Osteocyte (in vitro differentiated cells): ENCODE results near the gene RPS4Y1. TPM values are rescaled to one million over a fixed set of nuclear protein-coding genes. Genes with fewer than 3 reads are reported as not detected.
"Not testable (repeated sequence)": the region's sequence is repeated elsewhere in the genome, so short reads cannot be mapped to it uniquely, and the experiment has no call there.

Experiments used
- DNase-seq: peaks from one replicate; pipeline ENCODE4 v3.0.0; 2021; ENCODE audit warnings: mixed read lengths; ENCODE audit not compliant: unreplicated experiment; ENCODE audit errors: extremely low spot score
- H3K27ac Mint-ChIP-seq: one replicate; pipeline ENCODE4 v1.8.0; 2021; ENCODE audit warnings: mild to moderate bottlenecking, mixed read lengths; ENCODE audit not compliant: unreplicated experiment
- H3K27me3 Mint-ChIP-seq: one replicate; pipeline ENCODE4 v1.8.0; 2021; ENCODE audit warnings: mixed read lengths; ENCODE audit not compliant: unreplicated experiment
- H3K36me3 Mint-ChIP-seq: one replicate; pipeline ENCODE4 v1.8.0; 2021; ENCODE audit warnings: mixed read lengths; ENCODE audit not compliant: unreplicated experiment
- H3K4me1 Mint-ChIP-seq: one replicate; pipeline ENCODE4 v1.8.0; 2021; ENCODE audit warnings: mixed read lengths; ENCODE audit not compliant: unreplicated experiment
- H3K4me3 Mint-ChIP-seq: one replicate; pipeline ENCODE4 v1.8.0; 2021; ENCODE audit warnings: mild to moderate bottlenecking, moderate library complexity, mixed read lengths; ENCODE audit not compliant: unreplicated experiment
- H3K9me3 Mint-ChIP-seq: one replicate; pipeline ENCODE4 v1.8.0; 2021; ENCODE audit warnings: mixed read lengths; ENCODE audit not compliant: unreplicated experiment
- total RNA-seq: library from RNA; stranded (reverse); gene quantifications from 2 replicates; pipeline ENCODE4 v1.2.1, GENCODE V29; 2021
- TF ChIP-seq, protein P1 (sequence below): fragments of 200-600 bp; sonication (generic); IDR thresholded peaks from 2 replicates; pipeline ENCODE4 v1.5.0; 2021; ENCODE audit warnings: antibody characterized with exemption, mild to moderate bottlenecking, moderate library complexity

Gene RPS4Y1
- total RNA-seq, 1 donor from 2014 or later = not detected

DNA sequence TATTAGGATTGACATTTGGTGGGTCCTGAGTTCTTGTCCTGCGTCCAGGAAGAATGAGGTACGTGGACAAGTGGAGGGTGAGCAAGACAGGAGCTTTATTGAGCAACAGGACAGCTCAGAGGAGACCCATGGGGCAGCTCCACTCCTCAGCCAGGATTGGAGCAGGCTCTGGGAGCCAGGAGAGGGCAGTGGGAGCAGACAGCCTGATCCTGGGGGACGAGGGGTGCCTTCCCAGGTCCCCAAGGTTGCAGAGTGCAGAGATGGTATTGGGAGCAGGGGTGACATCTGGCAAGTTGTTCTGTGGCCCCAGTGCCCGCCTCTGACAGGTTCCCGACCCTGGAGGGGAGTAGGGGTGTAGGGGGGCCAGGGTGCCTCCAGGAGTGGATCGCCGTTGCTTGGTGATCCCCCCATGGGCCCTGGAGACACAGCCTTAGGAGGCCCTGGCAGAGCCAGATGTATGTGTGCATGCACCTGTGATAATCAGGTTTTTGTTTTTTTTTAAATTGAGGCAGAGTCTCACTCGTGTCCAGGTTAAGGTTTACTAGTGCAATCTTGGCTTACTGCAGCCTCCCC, 26.7 kb downstream of the RPS4Y1 start:
- no peak for DNase-seq
- Mint-ChIP-seq H3K27me3 (no peaks in the 10 kb centered on the region), H3K4me3 (no peak overlapping the region), H3K4me1 (no peaks in the 10 kb centered on the region), H3K36me3 (no peaks in the 10 kb centered on the region), H3K9me3 (no peaks in the 10 kb centered on the region), H3K27ac (no peak overlapping the region)
- TF ChIP-seq, protein P1, sequence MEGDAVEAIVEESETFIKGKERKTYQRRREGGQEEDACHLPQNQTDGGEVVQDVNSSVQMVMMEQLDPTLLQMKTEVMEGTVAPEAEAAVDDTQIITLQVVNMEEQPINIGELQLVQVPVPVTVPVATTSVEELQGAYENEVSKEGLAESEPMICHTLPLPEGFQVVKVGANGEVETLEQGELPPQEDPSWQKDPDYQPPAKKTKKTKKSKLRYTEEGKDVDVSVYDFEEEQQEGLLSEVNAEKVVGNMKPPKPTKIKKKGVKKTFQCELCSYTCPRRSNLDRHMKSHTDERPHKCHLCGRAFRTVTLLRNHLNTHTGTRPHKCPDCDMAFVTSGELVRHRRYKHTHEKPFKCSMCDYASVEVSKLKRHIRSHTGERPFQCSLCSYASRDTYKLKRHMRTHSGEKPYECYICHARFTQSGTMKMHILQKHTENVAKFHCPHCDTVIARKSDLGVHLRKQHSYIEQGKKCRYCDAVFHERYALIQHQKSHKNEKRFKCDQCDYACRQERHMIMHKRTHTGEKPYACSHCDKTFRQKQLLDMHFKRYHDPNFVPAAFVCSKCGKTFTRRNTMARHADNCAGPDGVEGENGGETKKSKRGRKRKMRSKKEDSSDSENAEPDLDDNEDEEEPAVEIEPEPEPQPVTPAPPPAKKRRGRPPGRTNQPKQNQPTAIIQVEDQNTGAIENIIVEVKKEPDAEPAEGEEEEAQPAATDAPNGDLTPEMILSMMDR = no peak

DNA sequence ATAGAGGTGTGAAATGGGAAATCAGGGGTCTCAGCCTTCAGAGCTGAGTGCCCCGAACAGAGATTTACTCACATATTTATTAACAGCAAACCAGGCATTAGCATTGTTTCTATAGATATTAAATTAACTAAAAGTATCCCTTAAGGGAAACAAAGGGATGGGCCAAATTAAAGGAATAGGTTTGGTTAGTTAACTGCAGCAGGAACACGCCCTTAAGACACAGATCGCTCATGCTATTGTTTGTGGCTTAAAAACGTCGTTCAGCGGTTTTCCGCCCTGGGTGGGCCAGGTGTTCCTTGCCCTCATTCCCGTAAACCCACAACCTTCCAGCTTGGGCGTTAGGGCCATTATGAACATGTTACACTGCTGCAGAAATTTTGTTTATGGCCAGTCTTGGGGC, 30.8 kb downstream of the RPS4Y1 start:
- H3K27me3 Mint-ChIP-seq, H3K36me3 Mint-ChIP-seq, H3K4me3 Mint-ChIP-seq, DNase-seq, H3K4me1 Mint-ChIP-seq, H3K27ac Mint-ChIP-seq, H3K9me3 Mint-ChIP-seq: not testable (repeated sequence)

- no peak overlapping the region for H3K4me3 Mint-ChIP-seq
- H3K27ac Mint-ChIP-seq = no peak overlapping the region
These were observed 32.8 kb downstream of the RPS4Y1 start for GRCh38 chrY:2874211-2874610.

GRCh38 chrY:2883561-2883960, 42.2 kb downstream of the RPS4Y1 start:
- no peak for DNase-seq
- Mint-ChIP-seq H3K4me3 (no peak overlapping the region), H3K27me3 (no peaks in the 10 kb centered on the region), H3K27ac (no peak overlapping the region), H3K4me1 (no peaks in the 10 kb centered on the region), H3K36me3 (no peaks in the 10 kb centered on the region), H3K9me3 (no peaks in the 10 kb centered on the region)
- TF ChIP-seq, protein P1 = no peak

More at GRCh38 chrY:2874211-2874610, 32.8 kb downstream of the RPS4Y1 start:
- H3K36me3 Mint-ChIP-seq = no peaks in the 10 kb centered on the region
- H3K9me3 Mint-ChIP-seq = no peaks in the 10 kb centered on the region
- TF ChIP-seq, protein P1 = no peak
- no peak for DNase-seq
- H3K4me1 Mint-ChIP-seq = no peaks in the 10 kb centered on the region
- H3K27me3 Mint-ChIP-seq = no peaks in the 10 kb centered on the region

DNA sequence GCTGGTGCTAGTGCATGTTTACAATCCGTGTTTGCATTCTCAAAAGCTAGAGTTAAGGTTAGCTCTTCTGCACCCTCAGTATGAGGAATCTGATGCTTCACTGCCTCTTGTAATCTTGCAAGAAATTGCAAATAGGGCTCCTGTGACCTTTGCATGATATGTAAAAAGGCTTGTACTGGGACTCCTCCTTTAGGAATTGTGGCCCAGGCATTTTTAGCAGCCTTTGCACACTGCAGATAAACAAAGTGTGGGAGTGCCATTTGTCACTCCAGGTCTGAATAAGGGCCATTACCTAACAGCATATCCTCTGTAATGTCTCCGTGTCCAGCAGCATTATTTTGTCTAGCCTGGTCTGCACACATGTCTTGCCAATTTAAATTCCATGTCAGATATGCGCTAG, 44.5 kb downstream of the RPS4Y1 start:
- no peaks in the 10 kb centered on the region for H3K36me3 Mint-ChIP-seq
- no peak overlapping the region for H3K27ac Mint-ChIP-seq
- TF ChIP-seq, protein P1 = no peak
- no peak for DNase-seq
- H3K4me3 Mint-ChIP-seq = no peak overlapping the region
- H3K27me3 Mint-ChIP-seq = no peaks in the 10 kb centered on the region
- no peaks in the 10 kb centered on the region for H3K9me3 Mint-ChIP-seq
- no peaks in the 10 kb centered on the region for H3K4me1 Mint-ChIP-seq

- DNase-seq = no peak
- Mint-ChIP-seq H3K9me3 (no peaks in the 10 kb centered on the region), H3K4me1 (no peaks in the 10 kb centered on the region), H3K4me3 (no peak overlapping the region), H3K27ac (no peak overlapping the region), H3K36me3 (no peaks in the 10 kb centered on the region), H3K27me3 (no peaks in the 10 kb centered on the region)
- TF ChIP-seq, protein P1 = no peak
These were observed 46.0 kb downstream of the RPS4Y1 start for GRCh38 chrY:2887386-2887785.
